Neural crest cell (in vitro differentiated cells): ENCODE results near the gene SLC6A18. TPM values are rescaled to one million over a fixed set of nuclear protein-coding genes. Genes with fewer than 3 reads are reported as not detected.
A peak's percentile ranks its signal among the peaks of the same experiment; 100 is the strongest.

Experiments
- DNase-seq: peaks from one replicate; pipeline ENCODE4 v3.0.0; 2021; ENCODE audit warnings: low read depth, mixed read lengths, low spot score
- H3K27ac Mint-ChIP-seq: one replicate; pipeline ENCODE4 v1.8.0; 2021; ENCODE audit warnings: mild to moderate bottlenecking, mixed read lengths; ENCODE audit not compliant: unreplicated experiment
- H3K27me3 Mint-ChIP-seq: 2 replicates; pipeline ENCODE4 v1.8.0; 2021; ENCODE audit warnings: low read depth, mild to moderate bottlenecking, mixed read lengths
- H3K36me3 Mint-ChIP-seq: 2 replicates; pipeline ENCODE4 v1.8.0; 2021; ENCODE audit warnings: low read depth, mild to moderate bottlenecking, mixed read lengths
- H3K4me1 Mint-ChIP-seq: 2 replicates; pipeline ENCODE4 v1.8.0; 2021; ENCODE audit warnings: mixed read lengths
- H3K4me3 Mint-ChIP-seq: one replicate; pipeline ENCODE4 v1.8.0; 2021; ENCODE audit warnings: mild to moderate bottlenecking, mixed read lengths
- H3K9me3 Mint-ChIP-seq: 2 replicates; pipeline ENCODE4 v1.8.0; 2021; ENCODE audit warnings: mixed read lengths
- CTCF ChIP-seq: fragments of 200-600 bp; sonication (generic); conservative IDR thresholded peaks from 2 replicates; pipeline ENCODE4 v1.5.0; 2021; ENCODE audit warnings: antibody characterized with exemption, mild to moderate bottlenecking
- total RNA-seq: library from RNA; stranded (reverse); gene quantifications from 2 replicates; pipeline ENCODE4 v1.2.1, GENCODE V29; 2021

Gene SLC6A18
- total RNA-seq, 1 donor from 2014 or later = not detected

DNA sequence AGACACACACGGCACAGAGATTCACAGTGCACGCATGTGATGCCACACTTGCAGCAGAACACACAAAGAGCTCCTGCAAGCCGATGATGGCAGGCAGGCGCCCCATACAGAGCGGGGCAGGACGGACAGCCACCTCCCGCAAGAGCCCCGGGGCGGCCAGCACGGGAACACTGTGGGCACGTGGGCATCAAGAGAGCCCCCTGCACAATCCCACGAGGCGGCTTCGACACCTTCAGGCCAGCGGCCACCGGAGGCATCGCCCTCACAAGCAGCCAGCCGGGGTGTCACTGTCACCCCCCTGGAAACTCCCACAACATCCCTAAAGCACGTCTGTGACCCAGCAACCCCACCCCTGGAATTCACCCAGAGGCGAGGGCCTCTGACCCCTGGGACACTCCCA lies 51.7 kb downstream of the SLC6A18 start:
- Mint-ChIP-seq H3K4me3 (no peak overlapping the region), H3K27me3 (no peaks in the 10 kb centered on the region), H3K9me3 (no peaks in the 10 kb centered on the region), H3K4me1 (no peaks in the 10 kb centered on the region), H3K36me3 (no peaks in the 10 kb centered on the region), H3K27ac (peak overlapping the region; percentile 27)
- TF ChIP-seq CTCF = no peak
- no peak for DNase-seq

DNA sequence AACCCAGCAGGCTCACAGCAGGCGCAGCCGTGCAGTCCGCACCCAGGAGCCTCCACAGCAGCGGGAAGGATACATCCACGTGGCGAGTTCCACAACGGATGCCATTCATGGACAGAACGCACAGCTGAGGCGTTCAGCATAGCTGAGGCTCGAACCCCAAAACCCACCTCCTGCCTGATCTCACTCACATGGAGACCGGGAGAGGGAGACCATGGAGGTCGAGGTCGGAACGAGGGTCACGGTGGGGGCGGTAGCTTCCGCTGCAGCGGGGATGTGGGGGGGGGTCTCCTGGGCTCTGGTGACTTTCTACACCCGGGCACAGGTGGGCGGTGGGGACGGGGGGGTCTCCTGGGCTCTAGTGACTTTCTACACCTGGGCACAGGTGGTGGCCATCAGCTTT lies 52.1 kb downstream of the SLC6A18 start:
- Mint-ChIP-seq H3K4me3 (no peak overlapping the region), H3K4me1 (no peaks in the 10 kb centered on the region), H3K27ac (peak overlapping the region; percentile 27), H3K36me3 (no peaks in the 10 kb centered on the region), H3K27me3 (no peaks in the 10 kb centered on the region), H3K9me3 (no peaks in the 10 kb centered on the region)
- TF ChIP-seq CTCF = no peak
- no peak for DNase-seq

GRCh38 chr5:1277781-1278180 lies 52.6 kb downstream of the SLC6A18 start:
- Mint-ChIP-seq H3K9me3 (no peaks in the 10 kb centered on the region), H3K36me3 (no peaks in the 10 kb centered on the region), H3K4me3 (no peak overlapping the region), H3K4me1 (no peaks in the 10 kb centered on the region), H3K27me3 (no peaks in the 10 kb centered on the region), H3K27ac (no peak overlapping the region)
- TF ChIP-seq CTCF = no peak
- no peak for DNase-seq

GRCh38 chr5:1278216-1278615 lies 53.0 kb downstream of the SLC6A18 start:
- no peaks in the 10 kb centered on the region for H3K36me3 Mint-ChIP-seq
- H3K9me3 Mint-ChIP-seq = no peaks in the 10 kb centered on the region
- H3K27me3 Mint-ChIP-seq = no peaks in the 10 kb centered on the region
- H3K4me1 Mint-ChIP-seq = no peaks in the 10 kb centered on the region
- TF ChIP-seq CTCF = no peak
- no peak for DNase-seq
- peak overlapping the region; percentile 94 for H3K27ac Mint-ChIP-seq
- no peak overlapping the region for H3K4me3 Mint-ChIP-seq

DNA sequence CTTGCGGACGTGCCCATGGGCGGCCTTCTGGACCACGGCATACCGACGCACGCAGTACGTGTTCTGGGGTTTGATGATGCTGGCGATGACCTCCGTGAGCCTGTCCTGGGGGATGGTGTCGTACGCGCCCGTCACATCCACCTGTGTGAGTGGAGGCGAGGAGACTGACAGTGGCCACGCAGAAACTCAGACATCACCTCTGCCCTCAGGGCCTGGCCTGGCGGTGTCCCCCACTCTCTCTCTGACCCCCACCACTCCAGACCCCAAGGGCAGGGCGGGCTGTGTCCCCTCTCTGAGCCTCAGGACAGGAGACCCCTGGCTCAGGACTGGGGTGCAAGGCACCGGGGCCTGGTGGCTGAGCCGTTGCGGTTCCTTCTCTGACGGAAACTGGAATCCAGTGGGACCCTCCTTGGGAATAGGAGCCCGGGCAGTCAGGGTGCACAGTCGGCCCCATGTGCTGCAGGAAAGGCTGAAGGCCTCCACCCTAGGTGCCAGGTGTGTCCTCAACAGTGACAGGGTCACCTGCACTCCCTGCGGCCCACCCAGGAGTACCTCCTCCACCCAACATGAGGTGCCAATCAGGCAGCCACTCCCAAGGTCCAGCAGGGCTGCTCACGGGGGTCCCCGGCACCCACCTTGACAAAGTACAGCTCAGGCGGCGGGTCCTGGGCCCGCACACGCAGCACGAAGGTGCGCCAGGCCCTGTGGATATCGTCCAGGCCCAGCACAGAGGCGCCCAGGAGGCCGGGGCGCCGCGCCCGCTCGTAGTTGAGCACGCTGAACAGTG lies 53.7 kb downstream of the SLC6A18 start:
- no peak for TF ChIP-seq CTCF
- Mint-ChIP-seq H3K4me3 (no peak overlapping the region), H3K4me1 (no peaks in the 10 kb centered on the region), H3K36me3 (no peaks in the 10 kb centered on the region), H3K27ac (no peak overlapping the region), H3K27me3 (no peaks in the 10 kb centered on the region), H3K9me3 (no peaks in the 10 kb centered on the region)
- no peak for DNase-seq
